Ishikawa (cell line): Measurements from ENCODE around the gene WNK2.

ENCODE experiments used
- CEBPB ChIP-seq: IDR thresholded peaks from 2 replicates; pipeline ENCODE4 v1.6.1; 2012
- CREB1 ChIP-seq: IDR thresholded peaks from 2 replicates; pipeline ENCODE4 v1.6.1; 2012; ENCODE audit warnings: low read depth
- EGR1 ChIP-seq: IDR thresholded peaks from 2 replicates; pipeline ENCODE4 v1.6.1; 2012
- EP300 ChIP-seq: IDR thresholded peaks from 2 replicates; pipeline ENCODE4 v1.6.1; 2012; ENCODE audit warnings: borderline replicate concordance
- FOXM1 ChIP-seq: IDR thresholded peaks from 2 replicates; pipeline ENCODE4 v1.6.1; 2012; ENCODE audit warnings: low read depth, borderline replicate concordance
- NFIC ChIP-seq: IDR thresholded peaks from 2 replicates; pipeline ENCODE4 v1.6.1; 2012
- RAD21 ChIP-seq: IDR thresholded peaks from 2 replicates; pipeline ENCODE4 v1.6.1; 2012; ENCODE audit warnings: low read depth
- TAF1 ChIP-seq: IDR thresholded peaks from 2 replicates; pipeline ENCODE4 v1.6.1; 2012; ENCODE audit warnings: low read depth, mild to moderate bottlenecking
- TCF12 ChIP-seq: IDR thresholded peaks from 2 replicates; pipeline ENCODE4 v1.6.1; 2012; ENCODE audit warnings: low read depth
- TEAD4 ChIP-seq: IDR thresholded peaks from 2 replicates; pipeline ENCODE4 v1.6.1; 2012
- YY1 ChIP-seq: IDR thresholded peaks from 2 replicates; pipeline ENCODE4 v1.6.1; 2012; ENCODE audit warnings: low read depth
- ZBTB7A ChIP-seq: IDR thresholded peaks from 2 replicates; pipeline ENCODE4 v1.6.1; 2012; ENCODE audit warnings: low read depth
- TF ChIP-seq, protein P1 (sequence below): IDR thresholded peaks from 2 replicates; pipeline ENCODE4 v1.6.1; 2012
- TF ChIP-seq, protein P2 (sequence below): IDR thresholded peaks from 2 replicates; pipeline ENCODE4 v1.6.1; 2012; ENCODE audit warnings: low read depth, mild to moderate bottlenecking
- TF ChIP-seq, protein P3 (sequence below): IDR thresholded peaks from 2 replicates; pipeline ENCODE4 v1.6.1; 2012

Gene WNK2

DNA sequence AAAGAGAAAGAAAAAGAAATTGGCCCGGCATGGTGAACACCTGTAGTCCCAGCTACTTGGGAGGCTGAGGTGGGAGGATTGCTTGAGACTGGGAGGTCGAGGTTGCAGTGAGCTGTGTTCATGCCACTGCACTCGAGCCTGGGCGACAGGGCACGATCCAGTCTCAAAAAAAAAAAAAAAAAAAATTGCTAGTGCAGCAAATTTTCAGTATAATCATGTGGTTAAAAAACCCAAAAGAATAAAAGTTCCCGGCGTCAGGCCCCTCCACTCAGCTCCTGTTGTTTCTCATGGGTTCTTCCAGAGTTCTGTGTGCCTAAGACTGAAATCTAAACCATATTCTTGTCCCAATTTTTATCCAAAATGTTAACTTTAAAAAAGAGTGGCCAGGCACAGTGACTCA lies 49.1 kb downstream of the WNK2 start:
- TF ChIP-seq, protein P1, sequence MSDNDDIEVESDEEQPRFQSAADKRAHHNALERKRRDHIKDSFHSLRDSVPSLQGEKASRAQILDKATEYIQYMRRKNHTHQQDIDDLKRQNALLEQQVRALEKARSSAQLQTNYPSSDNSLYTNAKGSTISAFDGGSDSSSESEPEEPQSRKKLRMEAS, result no peak
- TF ChIP-seq CEBPB (no peak), FOXM1 (no peak), CREB1 (no peak), EP300 (no peak), RAD21 (no peak), EGR1 (no peak), NFIC (no peak), TEAD4 (no peak), TAF1 (no peak), ZBTB7A (no peak), TCF12 (no peak), YY1 (no peak)
- TF ChIP-seq, protein P2, sequence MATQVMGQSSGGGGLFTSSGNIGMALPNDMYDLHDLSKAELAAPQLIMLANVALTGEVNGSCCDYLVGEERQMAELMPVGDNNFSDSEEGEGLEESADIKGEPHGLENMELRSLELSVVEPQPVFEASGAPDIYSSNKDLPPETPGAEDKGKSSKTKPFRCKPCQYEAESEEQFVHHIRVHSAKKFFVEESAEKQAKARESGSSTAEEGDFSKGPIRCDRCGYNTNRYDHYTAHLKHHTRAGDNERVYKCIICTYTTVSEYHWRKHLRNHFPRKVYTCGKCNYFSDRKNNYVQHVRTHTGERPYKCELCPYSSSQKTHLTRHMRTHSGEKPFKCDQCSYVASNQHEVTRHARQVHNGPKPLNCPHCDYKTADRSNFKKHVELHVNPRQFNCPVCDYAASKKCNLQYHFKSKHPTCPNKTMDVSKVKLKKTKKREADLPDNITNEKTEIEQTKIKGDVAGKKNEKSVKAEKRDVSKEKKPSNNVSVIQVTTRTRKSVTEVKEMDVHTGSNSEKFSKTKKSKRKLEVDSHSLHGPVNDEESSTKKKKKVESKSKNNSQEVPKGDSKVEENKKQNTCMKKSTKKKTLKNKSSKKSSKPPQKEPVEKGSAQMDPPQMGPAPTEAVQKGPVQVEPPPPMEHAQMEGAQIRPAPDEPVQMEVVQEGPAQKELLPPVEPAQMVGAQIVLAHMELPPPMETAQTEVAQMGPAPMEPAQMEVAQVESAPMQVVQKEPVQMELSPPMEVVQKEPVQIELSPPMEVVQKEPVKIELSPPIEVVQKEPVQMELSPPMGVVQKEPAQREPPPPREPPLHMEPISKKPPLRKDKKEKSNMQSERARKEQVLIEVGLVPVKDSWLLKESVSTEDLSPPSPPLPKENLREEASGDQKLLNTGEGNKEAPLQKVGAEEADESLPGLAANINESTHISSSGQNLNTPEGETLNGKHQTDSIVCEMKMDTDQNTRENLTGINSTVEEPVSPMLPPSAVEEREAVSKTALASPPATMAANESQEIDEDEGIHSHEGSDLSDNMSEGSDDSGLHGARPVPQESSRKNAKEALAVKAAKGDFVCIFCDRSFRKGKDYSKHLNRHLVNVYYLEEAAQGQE, result no peak
- TF ChIP-seq, protein P3, sequence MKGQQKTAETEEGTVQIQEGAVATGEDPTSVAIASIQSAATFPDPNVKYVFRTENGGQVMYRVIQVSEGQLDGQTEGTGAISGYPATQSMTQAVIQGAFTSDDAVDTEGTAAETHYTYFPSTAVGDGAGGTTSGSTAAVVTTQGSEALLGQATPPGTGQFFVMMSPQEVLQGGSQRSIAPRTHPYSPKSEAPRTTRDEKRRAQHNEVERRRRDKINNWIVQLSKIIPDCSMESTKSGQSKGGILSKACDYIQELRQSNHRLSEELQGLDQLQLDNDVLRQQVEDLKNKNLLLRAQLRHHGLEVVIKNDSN, result no peak

DNA sequence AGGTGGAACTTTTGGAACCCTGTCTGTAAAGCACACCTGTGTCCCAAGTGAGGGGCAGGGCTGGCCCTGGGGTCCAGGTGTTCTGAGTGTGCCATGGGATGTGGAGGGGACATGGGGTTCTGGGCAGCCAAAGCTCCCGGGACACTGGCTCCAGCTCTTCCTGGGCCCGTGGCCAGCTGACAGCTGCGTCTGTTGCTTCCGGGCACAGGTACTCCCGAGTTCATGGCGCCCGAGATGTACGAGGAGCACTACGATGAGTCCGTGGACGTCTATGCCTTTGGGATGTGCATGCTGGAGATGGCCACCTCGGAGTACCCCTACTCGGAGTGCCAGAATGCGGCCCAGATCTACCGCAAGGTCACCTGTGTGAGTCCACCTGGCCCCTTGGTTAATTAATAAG lies 50.7 kb downstream of the WNK2 start:
- no peak for TF ChIP-seq ZBTB7A
- no peak for TF ChIP-seq TCF12
- no peak for TF ChIP-seq FOXM1
- TF ChIP-seq YY1, result no peak

DNA sequence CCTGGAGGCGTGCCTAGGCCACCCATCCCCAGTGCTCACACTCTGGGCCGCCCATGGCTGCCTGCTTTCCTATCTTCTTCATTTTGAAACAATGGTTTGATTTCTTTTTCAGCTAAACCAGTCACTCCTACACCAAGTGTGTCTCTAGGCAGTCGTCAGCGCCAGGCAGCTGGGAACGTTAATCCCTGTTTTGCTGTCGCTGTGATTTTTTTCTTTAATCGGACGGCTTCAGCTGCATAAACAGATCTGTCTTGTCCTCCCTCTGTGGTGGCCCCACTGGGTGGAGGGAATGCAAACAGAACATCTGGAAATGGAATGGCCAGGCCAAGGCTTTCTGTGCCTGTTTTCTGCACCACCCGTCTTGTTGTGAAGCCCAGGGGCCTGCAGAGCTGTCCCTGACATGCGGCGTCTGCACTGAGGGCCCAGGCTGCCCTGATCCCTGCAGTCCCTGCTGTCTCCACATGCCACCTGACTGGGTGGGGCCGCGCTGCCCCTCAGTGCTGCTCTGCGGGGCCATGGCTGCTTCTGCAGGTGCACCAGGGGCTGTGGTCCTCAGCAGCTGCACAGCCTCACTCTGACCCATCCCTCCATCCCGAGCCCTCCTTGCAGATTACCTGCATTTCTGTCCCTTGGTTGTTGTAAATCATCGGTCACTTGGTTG lies 51.5 kb downstream of the WNK2 start:
- TF ChIP-seq, protein P3, result no peak
- TF ChIP-seq YY1, result no peak
- no peak for TF ChIP-seq EP300
- TF ChIP-seq ZBTB7A, result no peak
- no peak for TF ChIP-seq TAF1
- no peak for TF ChIP-seq EGR1
- no peak for TF ChIP-seq CEBPB
- TF ChIP-seq TEAD4, result no peak
- TF ChIP-seq TCF12, result no peak
- TF ChIP-seq, protein P2, result no peak
- no peak for TF ChIP-seq FOXM1
- TF ChIP-seq RAD21, result no peak

DNA sequence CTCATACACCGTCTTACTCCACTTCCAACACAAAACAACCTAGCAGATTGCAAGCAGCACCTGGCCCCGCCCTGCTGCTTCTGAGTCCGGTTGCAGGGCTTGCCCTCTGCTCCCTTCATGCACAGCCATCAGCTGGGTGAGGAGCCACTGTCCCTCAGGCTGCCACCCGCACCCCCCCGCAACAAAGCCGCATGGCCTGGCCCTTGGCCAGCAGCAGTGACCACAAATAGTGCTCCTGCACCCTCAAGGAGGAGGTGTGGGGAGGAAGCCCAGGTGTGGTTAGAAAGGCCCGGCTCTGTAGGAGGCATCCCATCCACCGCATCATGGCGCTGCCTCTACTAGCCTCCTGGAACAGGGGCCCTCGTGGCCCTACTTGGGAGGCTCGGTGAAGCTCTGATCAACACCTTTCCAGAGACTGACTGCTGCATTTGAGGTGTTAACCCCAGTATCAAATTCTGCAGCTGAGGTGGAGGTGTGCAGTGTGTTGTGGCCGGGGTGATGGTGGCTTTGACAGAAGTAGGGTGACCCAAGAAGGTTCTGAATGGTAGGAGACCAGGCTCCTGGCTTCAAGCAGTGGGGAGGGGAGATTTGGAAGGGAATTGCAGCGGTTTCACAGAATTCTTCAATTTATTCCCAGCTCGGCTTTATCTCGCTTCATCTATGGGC lies 52.7 kb downstream of the WNK2 start:
- TF ChIP-seq, protein P2, result no peak

DNA sequence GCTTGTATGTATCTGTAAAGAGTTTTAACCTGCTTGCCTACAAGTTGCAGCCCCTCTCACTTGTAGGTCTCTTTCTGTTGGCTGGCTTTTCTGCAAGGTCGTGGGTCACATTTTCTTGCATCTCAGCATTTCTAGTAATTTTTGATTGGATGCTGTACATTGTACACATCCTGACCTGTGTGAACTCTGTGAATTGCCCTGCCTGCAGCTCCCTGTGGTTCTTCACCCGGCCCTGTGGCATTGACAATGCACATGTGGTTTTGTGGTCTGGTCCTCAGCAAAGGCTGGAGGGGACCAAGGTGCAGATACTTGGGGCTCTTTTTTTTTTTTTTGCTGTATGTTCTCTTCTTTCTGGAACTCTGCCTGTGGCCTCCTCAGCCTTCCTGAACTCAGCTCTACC lies 53.6 kb downstream of the WNK2 start:
- TF ChIP-seq CEBPB (no peak), RAD21 (no peak), EGR1 (no peak), YY1 (no peak), FOXM1 (no peak), TCF12 (no peak), TAF1 (no peak), TEAD4 (no peak)
- TF ChIP-seq, protein P2, result no peak
- TF ChIP-seq, protein P1, result no peak
